ENCODE data around the gene CASS4.
A peak's percentile ranks its signal among the peaks of the same experiment; 100 is the strongest.
"Not testable (repeated sequence)": the region's sequence is repeated elsewhere in the genome, so short reads cannot be mapped to it uniquely, and the experiment has no call there.

CASS4 gene

DNA sequence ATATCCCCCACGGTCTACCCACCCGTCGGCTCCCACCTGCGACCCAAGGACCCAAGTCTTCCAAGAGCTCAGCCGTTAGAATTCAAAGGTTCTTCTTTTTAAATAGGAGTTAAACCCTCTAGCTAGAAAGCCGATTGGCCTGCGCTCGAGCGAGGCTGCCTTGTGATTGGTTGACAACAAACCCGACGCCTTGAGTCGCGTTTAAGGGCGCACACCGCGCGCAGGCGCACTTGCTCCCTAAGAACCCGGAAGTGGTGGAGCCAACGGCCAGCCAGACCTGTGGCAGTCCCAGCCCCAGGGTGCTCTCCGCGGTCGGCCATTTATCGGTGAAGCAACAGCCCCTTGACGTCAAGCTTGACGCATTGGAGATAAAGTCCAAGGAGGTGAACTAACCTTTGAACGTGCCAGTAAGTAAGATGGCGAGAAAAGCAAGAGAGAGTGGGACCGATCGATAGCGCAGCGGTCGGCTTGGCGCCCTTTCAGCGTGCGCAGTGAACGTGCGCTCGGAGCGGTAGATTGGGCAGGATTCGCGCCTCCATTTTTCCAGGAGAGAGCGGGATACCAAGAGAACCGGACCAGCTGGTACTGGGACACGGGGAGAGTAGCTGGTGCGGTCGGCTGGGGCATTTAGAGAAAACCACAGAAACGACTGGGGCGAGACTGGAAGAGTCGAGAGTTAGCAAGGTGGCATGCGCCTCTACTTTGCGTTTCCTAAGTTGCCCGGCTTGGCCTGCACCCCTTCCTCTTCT is 19.8 kb upstream of the CASS4 start, which contains the start of the genes AURKA and CSTF1:
Gene AURKA, minus strand, starts transcription at position 84 of the 749 bp plus-strand sequence. CDS start 4,018 bp downstream, outside the sequence.
Gene CSTF1, plus strand, starts transcription at position 514 of the 749 bp plus-strand sequence. CDS start 2,908 bp downstream, outside the sequence.
- H3K4me3 ChIP-seq (ENCODE audit: low read length) = peak within 1 kb of the TSS; percentile 81
- TF ChIP-seq, protein P1, sequence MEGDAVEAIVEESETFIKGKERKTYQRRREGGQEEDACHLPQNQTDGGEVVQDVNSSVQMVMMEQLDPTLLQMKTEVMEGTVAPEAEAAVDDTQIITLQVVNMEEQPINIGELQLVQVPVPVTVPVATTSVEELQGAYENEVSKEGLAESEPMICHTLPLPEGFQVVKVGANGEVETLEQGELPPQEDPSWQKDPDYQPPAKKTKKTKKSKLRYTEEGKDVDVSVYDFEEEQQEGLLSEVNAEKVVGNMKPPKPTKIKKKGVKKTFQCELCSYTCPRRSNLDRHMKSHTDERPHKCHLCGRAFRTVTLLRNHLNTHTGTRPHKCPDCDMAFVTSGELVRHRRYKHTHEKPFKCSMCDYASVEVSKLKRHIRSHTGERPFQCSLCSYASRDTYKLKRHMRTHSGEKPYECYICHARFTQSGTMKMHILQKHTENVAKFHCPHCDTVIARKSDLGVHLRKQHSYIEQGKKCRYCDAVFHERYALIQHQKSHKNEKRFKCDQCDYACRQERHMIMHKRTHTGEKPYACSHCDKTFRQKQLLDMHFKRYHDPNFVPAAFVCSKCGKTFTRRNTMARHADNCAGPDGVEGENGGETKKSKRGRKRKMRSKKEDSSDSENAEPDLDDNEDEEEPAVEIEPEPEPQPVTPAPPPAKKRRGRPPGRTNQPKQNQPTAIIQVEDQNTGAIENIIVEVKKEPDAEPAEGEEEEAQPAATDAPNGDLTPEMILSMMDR (conservative IDR thresholded peaks at IDR 0.05; ENCODE audit: low read length) = no peak
- DNase-seq (ENCODE audit: low read depth) = peak; percentile 100

DNA sequence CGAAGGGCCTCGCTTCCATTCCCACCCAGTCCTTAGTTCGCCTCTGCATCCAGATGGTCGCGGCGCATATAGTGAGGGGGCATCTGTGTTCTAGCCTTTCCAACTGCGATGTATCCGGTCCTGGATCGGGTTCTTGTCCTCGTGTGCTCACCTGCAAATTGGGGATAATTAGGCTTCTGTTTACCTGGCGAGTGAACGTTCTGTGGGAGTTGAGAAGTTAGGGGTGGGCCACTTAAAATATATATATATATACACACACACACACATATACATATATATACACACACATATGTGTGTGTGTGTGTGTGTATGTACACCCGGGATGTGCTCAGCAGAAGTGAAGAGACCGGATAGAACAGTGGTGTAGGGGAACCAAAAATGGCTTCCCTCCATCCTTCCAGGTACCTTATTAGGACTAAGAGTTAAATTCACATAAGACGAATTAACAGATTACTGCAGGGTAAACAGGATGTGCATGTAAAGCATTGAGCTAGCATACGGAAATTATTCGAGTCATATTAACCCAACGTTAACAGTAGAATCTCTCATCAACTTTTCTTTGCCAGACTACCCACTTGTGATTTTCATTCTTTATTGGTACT is 19.1 kb upstream of the CASS4 start:
- peak overlapping the region; percentile 81 for H3K4me3 ChIP-seq (ENCODE audit: low read length)
- TF ChIP-seq, protein P1 (conservative IDR thresholded peaks at IDR 0.05; ENCODE audit: low read length) = no peak
- DNase-seq (ENCODE audit: low read depth) = no peak

DNA sequence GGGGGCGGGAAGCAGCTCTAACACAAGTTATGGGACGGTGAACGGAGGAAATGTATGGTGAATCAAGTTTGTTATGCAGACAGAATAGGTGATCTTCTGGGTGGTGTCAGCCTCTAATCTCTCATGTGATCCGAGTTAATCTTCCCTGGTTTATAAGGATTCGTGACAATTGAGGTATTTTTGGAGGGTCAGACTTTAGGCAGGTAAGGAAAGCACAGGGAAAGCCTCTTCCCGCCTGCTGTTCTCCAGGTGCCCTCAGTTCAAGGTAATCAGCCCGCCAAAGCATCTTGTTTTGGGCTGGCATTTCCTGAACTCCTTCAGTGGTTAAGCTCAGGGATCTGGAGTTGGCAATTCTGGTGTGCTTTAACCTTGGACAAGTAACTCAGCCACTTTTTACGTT is 18.4 kb upstream of the CASS4 start:
- DNase-seq (ENCODE audit: low read depth) = no peak
- peak overlapping the region; percentile 81 for H3K4me3 ChIP-seq (ENCODE audit: low read length)
- TF ChIP-seq, protein P1 (conservative IDR thresholded peaks at IDR 0.05; ENCODE audit: low read length) = no peak

DNA sequence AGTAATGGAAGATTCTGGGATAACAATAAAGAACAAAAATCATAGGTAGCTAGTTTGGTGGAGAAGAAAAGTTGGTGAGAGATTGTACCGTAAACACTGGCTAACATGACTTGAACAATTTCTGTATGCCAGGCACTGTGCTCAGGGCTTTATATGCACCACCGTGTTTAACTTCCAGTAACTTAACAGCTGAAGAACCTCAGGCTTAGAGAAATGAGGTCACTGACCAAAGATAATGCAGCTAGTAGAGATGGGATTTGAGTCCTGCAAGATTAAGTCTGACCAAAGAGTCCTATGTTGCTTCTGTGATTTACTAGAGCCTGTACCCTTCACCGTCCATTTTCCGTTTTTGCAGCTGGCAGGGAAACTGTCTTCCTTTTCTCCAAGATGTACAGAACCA is 16.9 kb upstream of the CASS4 start:
- no peak for DNase-seq (ENCODE audit: low read depth)
- TF ChIP-seq, protein P1 (conservative IDR thresholded peaks at IDR 0.05; ENCODE audit: low read length) = no peak
- H3K4me3 ChIP-seq (ENCODE audit: low read length) = no peak overlapping the region

DNA sequence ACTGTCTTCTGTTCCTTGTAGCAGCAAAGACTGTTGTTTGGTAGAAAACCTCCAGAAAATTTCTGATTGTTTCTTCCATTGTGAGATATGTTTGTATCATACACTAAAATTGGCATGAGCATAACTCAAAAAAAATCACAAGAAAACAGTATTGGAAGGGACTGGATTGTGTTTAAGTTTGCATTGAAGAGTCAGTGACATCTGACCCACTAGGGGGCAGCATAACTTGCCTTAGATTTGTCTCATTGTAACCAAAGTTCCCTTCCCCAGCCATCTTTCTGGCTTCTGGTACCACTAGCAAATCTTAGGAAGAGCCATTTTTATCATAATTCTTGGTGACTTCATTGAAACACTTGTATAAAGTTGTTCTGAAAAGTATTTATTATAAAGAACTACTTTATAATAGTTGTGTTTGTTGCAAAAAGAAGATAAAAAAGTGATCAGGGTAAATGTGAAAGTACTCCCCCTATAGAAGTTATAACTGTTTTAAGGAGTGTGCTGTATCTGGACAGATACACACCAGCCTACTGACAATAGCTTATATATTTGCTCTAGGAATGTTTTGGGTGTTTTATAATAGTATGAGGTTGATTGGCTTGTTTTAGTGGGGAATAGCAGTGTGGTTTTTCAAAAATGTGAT is 11.9 kb upstream of the CASS4 start:
- DNase-seq (ENCODE audit: low read depth) = peak; percentile 80
- TF ChIP-seq, protein P1 (conservative IDR thresholded peaks at IDR 0.05; ENCODE audit: low read length) = peak; percentile 89

DNA sequence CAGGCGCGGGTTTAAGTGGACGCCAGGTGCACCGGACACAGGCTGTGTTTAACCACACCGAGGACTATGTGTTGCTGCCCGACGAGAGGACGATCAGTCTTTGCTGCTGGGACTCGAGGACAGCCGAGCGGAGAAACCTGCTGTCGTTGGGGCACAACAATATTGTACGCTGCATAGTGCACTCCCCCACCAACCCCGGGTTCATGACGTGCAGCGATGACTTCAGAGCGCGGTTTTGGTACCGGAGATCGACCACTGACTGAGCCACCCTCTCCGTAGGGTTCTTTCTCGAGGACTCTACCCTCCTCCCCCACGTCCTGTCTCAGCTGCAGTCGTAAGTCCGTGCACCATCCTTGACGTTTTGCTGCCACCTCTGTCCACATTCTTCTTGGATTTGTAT is 8.6 kb upstream of the CASS4 start:
- no peak overlapping the region for H3K4me3 ChIP-seq (ENCODE audit: low read length)
- no peak for DNase-seq (ENCODE audit: low read depth)
- TF ChIP-seq, protein P1 (conservative IDR thresholded peaks at IDR 0.05; ENCODE audit: low read length) = no peak

More for the DNA sequence above, 11.9 kb upstream of the CASS4 start:
- no peak overlapping the region for H3K4me3 ChIP-seq (ENCODE audit: low read length)

DNA sequence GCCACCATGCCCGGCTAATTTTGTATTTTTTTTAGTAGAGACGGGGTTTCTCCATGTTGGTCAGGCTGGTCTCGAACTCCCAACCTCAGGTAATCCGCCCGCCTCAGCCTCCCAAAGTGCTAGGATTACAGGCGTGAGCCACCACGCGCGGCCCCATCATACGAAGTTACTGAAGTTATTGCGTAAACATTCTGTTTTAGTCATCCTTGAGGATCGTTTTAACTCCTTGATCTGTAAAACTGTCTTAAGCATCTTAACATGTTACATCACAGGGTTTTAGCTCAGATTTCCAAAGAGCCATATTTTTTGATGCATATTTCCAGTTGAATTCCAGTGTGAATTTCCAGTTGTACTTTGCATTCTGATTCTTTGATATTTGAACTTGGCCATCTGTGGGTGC is 6.7 kb upstream of the CASS4 start:
- DNase-seq (ENCODE audit: low read depth); H3K4me3 ChIP-seq (ENCODE audit: low read length): not testable (repeated sequence)

Measured in AG10803 (cell line).